HG03175 (cell line): ENCODE results near the gene FRYL.
"Not testable (repeated sequence)": the region's sequence is repeated elsewhere in the genome, so short reads cannot be mapped to it uniquely, and the experiment has no call there.

Source experiments
- ATAC-seq: cut with Tn5 transposase; IDR thresholded peaks from one replicate; pipeline ENCODE4 v1.9.1; 2021; ENCODE audit warnings: mild to moderate bottlenecking, moderate library complexity; ENCODE audit not compliant: unreplicated experiment

Gene FRYL

GRCh38 chr4:48779998-48780864, at the start of gene FRYL:
Gene FRYL (minus strand): TSS chr4:48780279. CDS start chr4:48634410, 145,869 bp downstream.
- peak; percentile 87 for ATAC-seq

- ATAC-seq, result no peak
Observed at GRCh38 chr4:48827622-48828021, 47.5 kb upstream of the FRYL start.

GRCh38 chr4:48821431-48821830, 41.4 kb upstream of the FRYL start:
- not testable (repeated sequence) for ATAC-seq

GRCh38 chr4:48816971-48817370, 36.9 kb upstream of the FRYL start:
- no peak for ATAC-seq

GRCh38 chr4:48816297-48816696, 36.2 kb upstream of the FRYL start:
- ATAC-seq, result not testable (repeated sequence)

GRCh38 chr4:48815483-48815882, 35.4 kb upstream of the FRYL start:
- peak; percentile 61 for ATAC-seq

- ATAC-seq, result peak; percentile 57
Observed at GRCh38 chr4:48813964-48814363, 33.9 kb upstream of the FRYL start.

GRCh38 chr4:48812866-48813265, 32.8 kb upstream of the FRYL start:
- ATAC-seq, result no peak

GRCh38 chr4:48804584-48805301, 24.7 kb upstream of the FRYL start:
- ATAC-seq, result no peak

- no peak for ATAC-seq
Observed at GRCh38 chr4:48801016-48801715, 21.1 kb upstream of the FRYL start.

- ATAC-seq, result not testable (repeated sequence)
Observed at GRCh38 chr4:48800155-48800554, 20.1 kb upstream of the FRYL start.

GRCh38 chr4:48799157-48799556, 19.1 kb upstream of the FRYL start:
- ATAC-seq, result no peak

GRCh38 chr4:48798117-48798516, 18.0 kb upstream of the FRYL start:
- no peak for ATAC-seq

- ATAC-seq, result no peak
Observed at GRCh38 chr4:48796927-48797679, 17.0 kb upstream of the FRYL start.

GRCh38 chr4:48796191-48796926, 16.3 kb upstream of the FRYL start:
- no peak for ATAC-seq

- ATAC-seq, result no peak
Observed at GRCh38 chr4:48795108-48795507, 15.0 kb upstream of the FRYL start.

- ATAC-seq, result no peak
Observed at GRCh38 chr4:48792348-48793006, 12.4 kb upstream of the FRYL start.

GRCh38 chr4:48791313-48791712, 11.2 kb upstream of the FRYL start:
- ATAC-seq, result no peak

GRCh38 chr4:48790561-48790960, 10.5 kb upstream of the FRYL start:
- no peak for ATAC-seq

GRCh38 chr4:48787056-48787455, 7.0 kb upstream of the FRYL start:
- no peak for ATAC-seq
